HepG2 (cell line): ENCODE measurements around the gene RBM6. TPM values are rescaled to one million over a fixed set of nuclear protein-coding genes. Genes with fewer than 3 reads are reported as not detected.

Experiments
- DNMT1 ChIP-seq: sonication (generic); formaldehyde crosslinking; IDR thresholded peaks from 2 replicates; pipeline ENCODE4 v1.5.1; 2020; ENCODE audit warnings: mild to moderate bottlenecking, missing genetic modification reagents
- MED8 ChIP-seq: sonication (generic); formaldehyde crosslinking; IDR thresholded peaks from 2 replicates; pipeline ENCODE4 v1.8.1; 2023; ENCODE audit warnings: mild to moderate bottlenecking, missing genetic modification reagents; ENCODE audit not compliant: insufficient replicate concordance
- NFIC ChIP-seq: IDR thresholded peaks from 2 replicates; pipeline ENCODE4 v1.6.1; 2012; ENCODE audit warnings: mild to moderate bottlenecking, low read length, inconsistent platforms
- REL ChIP-seq: sonication (generic); formaldehyde crosslinking; conservative IDR thresholded peaks from 2 replicates; pipeline ENCODE4 v1.8.0; 2022; ENCODE audit warnings: mild to moderate bottlenecking, missing genetic modification reagents, moderate library complexity
- TEAD3 ChIP-seq: optimal IDR thresholded peaks from 2 replicates; pipeline ENCODE3; 2016; ENCODE audit warnings: borderline replicate concordance
- XBP1 ChIP-seq: sonication (generic); formaldehyde crosslinking; IDR thresholded peaks from 2 replicates; pipeline ENCODE4 v1.5.0; 2020; ENCODE audit warnings: missing genetic modification reagents
- ZBTB33 ChIP-seq: sonication (generic); formaldehyde crosslinking; IDR thresholded peaks from 2 replicates; pipeline ENCODE4 v1.4.0; 2020; ENCODE audit warnings: missing genetic modification reagents
- ZKSCAN1 ChIP-seq: fragments of 150-350 bp; IDR thresholded peaks from 2 replicates; pipeline ENCODE4 v1.6.1; 2014; ENCODE audit warnings: low read length
- ZKSCAN5 ChIP-seq: sonication (generic); formaldehyde crosslinking; IDR thresholded peaks from 2 replicates; pipeline ENCODE4 v1.5.1; 2020; ENCODE audit warnings: mild to moderate bottlenecking, missing genetic modification reagents
- ZNF142 ChIP-seq: sonication (generic); formaldehyde crosslinking; IDR thresholded peaks from 2 replicates; pipeline ENCODE4 v1.4.0; 2020; ENCODE audit warnings: missing genetic modification reagents
- polyA plus RNA-seq, 8 experiments: library from polyadenylated mRNA; depleted of rRNA in 3 of 8; stranded (reverse) in 7 of 8; unstranded in 1 of 8; fragments of >200 nt; fragmentation: Illumina TruSeq in 4 of 8; extraction: Trizol in 4 of 8; gene quantifications; 2 replicates each; pipeline versions ENCODE4 v1.2.1 to v1.2.3, GENCODE V29; 2011 to 2016; ENCODE audit warnings: low read depth in 4 of 8, missing spikeins in 1 of 8, mixed read lengths in 1 of 8; ENCODE audit not compliant: insufficient read depth in 1 of 8
- total RNA-seq, 5 experiments: library from RNA; depleted of rRNA; stranded (reverse); fragments of >200 nt; fragmentation: Illumina TruSeq; extraction: Trizol; gene quantifications; 2 replicates each; pipeline ENCODE4 v1.2.3, GENCODE V29; 2016; ENCODE audit warnings: low read depth in 1 of 5

Gene RBM6
- total and polyA plus RNA-seq, 2 of the 13 experiments (the other 11 are each of a cell fraction or from before 2014, with no cell fraction given) = 72.7 to 86.1 TPM

GRCh38 chr3:49984394-49984793 is 44.4 kb downstream of the RBM6 start (continued):
- TF ChIP-seq ZBTB33 (CRISPR knock-in tag) = no peak
- no peak for TF ChIP-seq XBP1 (CRISPR knock-in tag)
- TF ChIP-seq REL (CRISPR knock-in tag) = no peak
- TF ChIP-seq ZKSCAN1 = no peak
- TF ChIP-seq DNMT1 = no peak
- no peak for TF ChIP-seq MED8 (CRISPR knock-in tag)
- TF ChIP-seq TEAD3 (CRISPR knock-in tag) = no peak
- TF ChIP-seq ZNF142 (CRISPR knock-in tag) = no peak
- no peak for TF ChIP-seq NFIC
- TF ChIP-seq ZKSCAN5 = no peak
